ENCODE data around the gene GUCA1A.
"Not testable (repeated sequence)": the region's sequence is repeated elsewhere in the genome, so short reads cannot be mapped to it uniquely, and the experiment has no call there.

The GUCA1A gene

DNA sequence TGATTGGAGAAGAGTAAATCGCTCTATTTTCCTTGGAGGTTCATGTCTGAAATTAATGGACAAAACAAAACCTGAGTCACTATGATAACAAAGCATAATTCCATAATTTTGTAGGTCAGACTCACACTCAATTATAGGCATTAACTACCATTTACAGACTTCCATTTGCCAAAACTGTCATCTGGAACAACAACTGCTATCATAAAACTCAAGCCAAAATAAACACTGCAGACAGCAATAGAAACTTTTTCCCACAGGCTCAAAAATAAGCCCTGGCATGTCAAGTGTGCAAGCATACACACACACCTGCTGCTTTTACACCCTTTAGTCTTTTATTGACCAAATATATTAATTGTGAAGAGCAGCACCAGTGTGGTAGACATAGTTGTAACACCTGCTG, 37.4 kb downstream of the GUCA1A start:
- DNase-seq (ENCODE audit: low read depth in 3 of 3), result no peak

DNA sequence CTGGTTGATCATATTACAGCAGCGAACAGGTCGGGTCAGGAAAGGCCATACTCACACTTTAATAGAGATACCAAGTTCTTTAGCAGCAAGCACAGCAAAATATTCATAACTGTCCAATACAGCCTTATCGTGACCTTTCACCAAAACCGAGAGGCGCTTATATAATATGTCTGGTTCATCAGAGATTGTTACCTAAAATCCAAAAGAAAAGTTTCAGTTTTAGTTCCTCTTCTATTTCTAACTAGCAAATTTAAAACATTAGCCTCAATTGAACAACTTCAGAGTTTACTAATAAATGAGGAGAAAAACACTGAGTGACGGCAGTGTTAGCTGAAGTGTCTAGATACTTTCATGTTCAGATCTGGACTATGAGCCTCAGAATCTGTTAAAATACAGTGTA, 38.6 kb downstream of the GUCA1A start:
- no peak for DNase-seq (ENCODE audit: low read depth in 3 of 3)

GRCh38 chr6:42212442-42212841, 39.3 kb downstream of the GUCA1A start:
- DNase-seq (ENCODE audit: low read depth in 3 of 3), result no peak

- not testable (repeated sequence) for DNase-seq (ENCODE audit: low read depth in 3 of 3)
Observed at GRCh38 chr6:42216495-42216894, 43.3 kb downstream of the GUCA1A start.

GRCh38 chr6:42217157-42217518, 44.0 kb downstream of the GUCA1A start:
- no peak for DNase-seq (ENCODE audit: low read depth in 3 of 3)

GRCh38 chr6:42217519-42218367, 44.6 kb downstream of the GUCA1A start, which contains the start of gene MRPS10:
MRPS10 (minus strand) TSS chr6:42217861; CDS start chr6:42217849, 12 bp downstream.
- peak; percentile 80 to 88 (median 88) for DNase-seq (ENCODE audit: low read depth in 3 of 3)

GRCh38 chr6:42220807-42221206, 47.6 kb downstream of the GUCA1A start:
- no peak for DNase-seq (ENCODE audit: low read depth in 3 of 3)

DNA sequence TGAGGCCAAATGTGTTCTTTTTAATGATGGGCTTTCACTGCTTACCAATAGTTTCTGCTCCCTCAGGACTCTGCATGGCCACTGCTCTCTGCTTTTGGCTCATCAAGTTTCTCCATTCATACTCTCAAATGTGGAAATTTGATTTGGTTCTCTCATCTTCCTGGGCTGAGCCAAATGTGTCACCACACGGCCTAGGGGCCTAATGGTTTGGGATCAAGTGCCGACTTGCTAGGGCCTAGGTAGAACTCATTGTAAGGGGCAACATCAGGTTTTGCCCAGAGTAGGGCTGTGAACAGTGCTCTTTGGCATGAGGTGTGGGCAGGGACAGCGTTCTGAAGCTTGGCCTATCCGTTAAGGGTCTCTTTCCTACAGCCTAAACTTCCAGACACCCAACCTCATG, 48.4 kb downstream of the GUCA1A start:
- no peak for DNase-seq (ENCODE audit: low read depth in 3 of 3)

DNA sequence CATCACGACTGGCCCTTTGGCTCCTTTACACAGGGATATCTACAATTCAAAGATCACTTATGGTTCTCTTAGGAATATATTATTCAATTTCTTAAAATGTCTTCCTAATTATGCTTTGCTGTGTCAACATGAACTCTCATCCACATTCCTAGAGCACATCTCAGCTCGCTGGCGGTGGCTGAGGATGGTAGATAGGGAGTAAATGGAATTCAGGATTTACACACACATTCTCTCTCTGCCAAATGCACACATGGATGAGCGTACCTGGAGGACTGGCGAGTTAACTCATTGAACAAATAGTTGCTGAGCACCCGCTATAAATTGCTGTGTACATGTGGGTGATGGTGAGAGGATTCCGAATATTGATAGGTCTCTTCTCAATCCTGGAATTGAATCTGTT, 49.3 kb downstream of the GUCA1A start:
- DNase-seq (ENCODE audit: low read depth in 3 of 3), result no peak

DNA sequence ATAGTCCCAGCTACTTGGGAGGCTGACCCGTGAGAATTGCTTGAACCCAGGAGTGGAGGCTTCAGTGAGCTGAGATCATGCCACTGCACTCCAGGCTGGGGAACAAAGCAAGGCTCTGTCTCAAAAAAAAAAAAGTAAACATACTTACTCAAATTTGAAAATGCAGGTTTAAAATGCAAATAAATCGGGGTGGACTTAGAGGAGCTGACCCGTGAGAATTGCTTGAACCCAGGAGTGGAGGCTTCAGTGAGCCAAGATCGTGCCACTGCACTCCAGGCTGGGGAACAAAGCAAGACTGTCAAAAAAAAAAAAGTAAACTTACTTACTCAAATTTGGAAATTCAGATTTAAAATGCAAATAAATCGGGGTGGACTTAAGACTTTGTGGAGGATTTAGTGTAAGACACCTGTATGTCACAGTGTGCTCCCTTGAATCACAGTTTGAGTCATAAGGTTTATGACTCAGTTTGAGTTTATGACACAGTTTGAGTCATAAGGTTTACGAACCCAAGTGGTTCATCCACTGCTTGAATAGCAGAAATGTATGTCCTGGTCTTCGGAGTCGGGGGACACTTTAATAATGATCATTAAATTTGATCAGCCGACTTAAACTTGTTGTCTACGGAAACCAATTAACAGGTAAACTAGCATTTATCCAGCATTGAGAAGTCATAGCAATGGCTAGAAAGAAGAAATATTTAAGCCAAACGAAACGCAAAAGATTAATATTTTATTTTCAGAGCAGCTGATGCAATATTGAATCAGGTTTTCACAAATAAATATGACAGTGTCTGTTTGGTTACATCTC, 51.3 kb downstream of the GUCA1A start:
- DNase-seq (ENCODE audit: low read depth in 3 of 3), result no peak

GRCh38 chr6:42225029-42225339, 51.8 kb downstream of the GUCA1A start:
- no peak for DNase-seq (ENCODE audit: low read depth in 3 of 3)

DNA sequence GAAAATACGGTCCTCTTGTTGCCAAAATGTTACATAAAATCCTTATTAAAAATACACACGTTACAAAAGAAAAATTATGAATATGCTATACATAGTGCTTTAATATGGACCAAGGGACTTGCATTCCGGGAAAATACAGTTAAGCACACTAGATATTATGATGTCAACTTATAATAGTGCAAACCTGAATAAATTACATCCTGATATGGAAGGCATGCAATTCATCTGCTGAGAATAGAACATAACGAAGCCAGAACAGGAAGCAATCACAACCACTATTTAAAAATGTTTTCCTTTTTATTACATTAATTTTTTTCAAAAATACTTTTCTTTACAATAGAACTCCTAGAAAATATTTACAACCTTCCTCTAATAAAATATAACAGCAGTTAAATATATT, 52.3 kb downstream of the GUCA1A start:
- DNase-seq (ENCODE audit: low read depth in 3 of 3), result no peak

- no peak for DNase-seq (ENCODE audit: low read depth in 3 of 3)
Observed at GRCh38 chr6:42226161-42226611, 53.0 kb downstream of the GUCA1A start.

DNA sequence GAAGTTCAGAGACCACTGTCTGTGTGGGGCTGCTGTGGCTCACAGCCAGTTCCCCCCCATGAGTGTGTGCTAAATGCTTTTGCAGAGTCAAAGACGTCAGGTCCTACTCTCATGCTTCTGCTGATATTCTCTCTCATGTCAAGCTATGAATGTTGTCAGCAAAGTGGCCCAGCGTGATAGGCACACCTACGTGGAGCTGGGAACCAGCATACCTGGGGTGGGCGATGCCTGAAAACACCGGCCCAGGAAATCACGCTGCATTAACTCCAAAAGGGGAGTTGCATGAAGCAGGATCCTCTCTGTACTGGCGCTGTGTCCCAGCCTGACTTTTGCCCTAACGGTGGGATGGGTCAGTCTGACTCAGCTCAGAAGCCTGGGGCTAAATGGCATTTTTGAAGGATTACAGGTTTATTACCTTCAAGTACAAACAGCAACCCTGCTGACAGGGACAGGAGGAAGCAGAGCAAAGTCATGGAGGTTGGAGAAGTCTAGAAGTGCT, 53.5 kb downstream of the GUCA1A start:
- DNase-seq (ENCODE audit: low read depth in 3 of 3), result no peak

DNA sequence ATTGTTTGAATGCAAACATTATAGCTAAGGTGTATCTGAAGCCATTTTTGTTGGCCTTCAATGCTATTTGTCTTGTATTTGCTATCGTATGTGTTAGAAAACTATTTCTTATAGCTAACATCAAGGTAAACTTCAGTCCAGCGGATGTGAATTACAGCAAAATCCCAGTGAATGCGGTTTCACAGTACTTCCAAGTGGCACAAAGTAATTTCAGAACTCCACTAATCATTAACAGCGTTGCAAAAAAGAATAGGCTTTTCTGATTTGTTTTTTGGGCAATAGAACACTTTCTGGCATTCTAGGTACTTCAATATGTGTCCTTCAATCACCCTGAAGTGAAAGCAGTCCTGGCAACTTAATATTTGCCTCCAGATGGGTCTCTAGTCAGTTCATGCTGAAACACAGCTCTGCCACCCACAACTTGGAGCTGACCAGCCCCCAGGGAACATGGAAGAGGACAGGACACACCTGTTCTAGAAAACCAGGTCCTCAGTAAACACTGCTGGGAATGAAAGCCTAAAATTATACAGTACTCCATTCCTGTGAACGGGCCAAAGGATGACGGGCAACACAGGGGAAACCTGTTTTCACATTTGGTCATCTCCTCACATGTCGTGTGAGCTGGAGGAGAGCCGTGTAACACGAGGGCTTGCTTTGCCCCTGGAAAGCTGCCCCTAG, 54.1 kb downstream of the GUCA1A start:
- DNase-seq (ENCODE audit: low read depth in 3 of 3), result no peak

GRCh38 chr6:42228305-42228704, 55.1 kb downstream of the GUCA1A start:
- DNase-seq (ENCODE audit: low read depth in 3 of 3), result no peak

Data from stimulated activated CD4-positive, alpha-beta T cell treated with anti-CD3 and anti-CD28 coated beads, TNF-alpha, amount 100 ng/mL, for 24 hours (primary cell).